Psoas muscle (tissue), 8 donors: ENCODE data around the gene PFKM. TPM values are rescaled to one million over a fixed set of nuclear protein-coding genes. Genes with fewer than 3 reads are reported as not detected.

Experiments used
- ATAC-seq, 4 donors: fragments of 200-7000 bp; cut with Tn5 transposase; one replicate each; pipeline ENCODE4 v1.9.1; 2020; ENCODE audit warnings: moderate library complexity in 3 of 4, mild to moderate bottlenecking in 2 of 4
- DNase-seq, 2 donors: peaks; one replicate each; pipeline ENCODE4 v3.0.0-alpha.2; 2020
- H3K27ac ChIP-seq: fragments of 200-600 bp; one replicate; pipeline ENCODE4 v1.8.0; 2022
- H3K27me3 ChIP-seq, 3 donors: fragments of 200-600 bp in 1 of 3; one replicate each; pipeline versions ENCODE4 v1.6.1 to v1.8.0; 2013 to 2022; ENCODE audit warnings: low read length in 2 of 3, mild to moderate bottlenecking in 2 of 3, moderate library complexity in 1 of 3; ENCODE audit not compliant: insufficient read depth in 3 of 3
- H3K36me3 ChIP-seq, 2 donors: fragments of 200-600 bp in 1 of 2; one replicate each; pipeline versions ENCODE4 v1.6.1 to v1.8.0; 2013 to 2022; ENCODE audit warnings: low read depth in 1 of 2, mild to moderate bottlenecking in 1 of 2, moderate library complexity in 1 of 2; ENCODE audit not compliant: insufficient read depth in 1 of 2
- H3K4me1 ChIP-seq: fragments of 200-600 bp; one replicate; pipeline ENCODE4 v1.8.0; 2022
- H3K4me3 ChIP-seq: fragments of 200-600 bp; one replicate; pipeline ENCODE4 v1.8.0; 2022; ENCODE audit warnings: mild to moderate bottlenecking
- H3K9me3 ChIP-seq: fragments of 200-600 bp; one replicate; pipeline ENCODE4 v1.8.0; 2022
- CTCF ChIP-seq: fragments of 200-600 bp; IDR thresholded peaks from one replicate; pipeline ENCODE4 v1.8.0; 2022; ENCODE audit warnings: antibody characterized with exemption
- WGBS, 3 donors: extraction: QIAGEN DNeasy Blood & Tissue Kit; methylation state at CpG; one replicate each; pipeline versions ENCODE4 v1.1.6 to v1.1.7; 2013; 5-methylcytosine and 5-hydroxymethylcytosine counted together
- intact Hi-C, 2 donors: fragments of 100-400 bp; cut with DNase I; formaldehyde crosslinking; loops; one replicate each; pipeline versions ENCODE4 v1.11.0 to v1.14.2; 2022
- polyA plus RNA-seq, 3 donors: library from polyadenylated mRNA; stranded (reverse); fragments of 200-250 nt; gene quantifications; one replicate each; pipeline ENCODE4 v1.2.3, GENCODE V29; 2013
- total RNA-seq, 4 donors: library from RNA; stranded (reverse); fragmentation: NEBNext Ultra II Directional in 2 of 4; extraction: Animal tissue kit (Norgen Biotek cat#: 25700) in 2 of 4; gene quantifications; one replicate each; pipeline versions ENCODE4 v1.2.1 to v1.2.4, GENCODE V29; 2021 to 2023
- donor health status: healthy with polysubstance abuse.
- donor health status: DM: no; HTN: no; CAD: no; lungs with moderate emphysema.
- donor health status: Bipolar disorder and iron deficiency.
- donor health status: healthy.
- donor health status: DM: yes; HTN: yes; CAD: no.
- donor health status: DM: no; HTN: no; CAD: no.
- donor health status: DM: no; HTN: no; CAD: no.
- donor health status: DM: yes; HTN: yes; CAD: no.

The PFKM gene
- total and polyA plus RNA-seq, 7 donors: 65.1 to 1,283 (median 618) TPM

- ATAC-seq (no peak), DNase-seq (peak in 1 of 2 donors; percentile 53)
- Histone ChIP-seq H3K4me3 (no peak overlapping the region), H3K4me1 (peaks cover 47% of the 10 kb centered on the region), H3K9me3 (no peaks in the 10 kb centered on the region), H3K27me3 (no peaks in the 10 kb centered on the region), H3K27ac (peak overlapping the region; percentile 88), H3K36me3 (no peaks in the 10 kb centered on the region)
- no peak for TF ChIP-seq CTCF
- intact Hi-C loops: loop anchor here in 1 of 2 donors (5.0 kb wide), 1 partner anchor 54 kb away; the partner anchor contains the start of gene SENP1
- 40 to 89% (median 58%) methylated on average over 2 of the region's 2 CpGs for WGBS, 3 donors
These were observed 41.6 kb downstream of the PFKM start for GRCh38 chr12:48160807-48161206.

- Histone ChIP-seq H3K27ac (peak overlapping the region; percentile 88), H3K4me3 (peak overlapping the region; percentile 35), H3K27me3 (no peaks in the 10 kb centered on the region), H3K36me3 (no peaks in the 10 kb centered on the region), H3K4me1 (peaks cover 41% of the 10 kb centered on the region), H3K9me3 (no peaks in the 10 kb centered on the region)
- intact Hi-C loops: loop anchor here in 1 of 2 donors (5.0 kb wide), 1 partner anchor 56 kb away; the partner anchor contains the start of gene SENP1
- 18 to 31% (median 21%) methylated on average over 5 of the region's 5 CpGs for WGBS, 3 donors
- DNase-seq (peak in 1 of 2 donors; percentile 23), ATAC-seq (peak; percentile 62 to 86 (median 80))
- TF ChIP-seq CTCF: no peak
These were observed 44.1 kb downstream of the PFKM start for GRCh38 chr12:48163150-48163747.

- Histone ChIP-seq H3K27ac (peak overlapping the region; percentile 88), H3K9me3 (no peaks in the 10 kb centered on the region), H3K4me1 (peaks cover 34% of the 10 kb centered on the region), H3K36me3 (no peaks in the 10 kb centered on the region), H3K27me3 (no peaks in the 10 kb centered on the region), H3K4me3 (peak overlapping the region; percentile 8)
- no peak for TF ChIP-seq CTCF
- intact Hi-C loops: loop anchor here in 1 of 2 donors (5.0 kb wide), 1 partner anchor 57 kb away; the partner anchor contains the start of gene SENP1
- DNase-seq (no peak), ATAC-seq (peak in 2 of 4 donors; percentile 30 to 32)
- WGBS, 3 donors: 43 to 84% (median 48%) methylated on average over 2 of the region's 2 CpGs
These were observed 45.3 kb downstream of the PFKM start for GRCh38 chr12:48164451-48164850.

GRCh38 chr12:48165089-48165981, 46.2 kb downstream of the PFKM start:
- DNase-seq: no peak

More at GRCh38 chr12:48165089-48165981, 46.2 kb downstream of the PFKM start:
- ATAC-seq: peak; percentile 55 to 66 (median 58)
- Histone ChIP-seq H3K27ac (peak overlapping the region; percentile 88), H3K27me3 (no peaks in the 10 kb centered on the region), H3K4me1 (peaks cover 31% of the 10 kb centered on the region), H3K4me3 (peak overlapping the region; percentile 8), H3K9me3 (no peaks in the 10 kb centered on the region), H3K36me3 (no peaks in the 10 kb centered on the region)
- intact Hi-C loops: loop anchor here (1.0 to 5.0 kb wide), 4 partner anchors 81 to 223 kb away; partner anchors contain the start of gene TMEM106C (in 1 of the 2)
- TF ChIP-seq CTCF: peak; percentile 94
- WGBS, 3 donors: 11 to 24% (median 16%) methylated on average over 2 of the region's 2 CpGs
